CD4-positive, alpha-beta T cell treated with Interleukin-1 beta for 1 hour (primary cell): Measurements from ENCODE around the gene SLC9A3.
"Not testable (repeated sequence)": the region's sequence is repeated elsewhere in the genome, so short reads cannot be mapped to it uniquely, and the experiment has no call there.

Source experiments
- DNase-seq, 2 donors: peaks; one replicate each; pipeline ENCODE4 v3.0.0-alpha.2; 2020 to 2022

Gene SLC9A3

GRCh38 chr5:488744-489688, 35.2 kb downstream of the SLC9A3 start:
- no peak for DNase-seq

GRCh38 chr5:488241-488640, 36.0 kb downstream of the SLC9A3 start:
- no peak for DNase-seq

GRCh38 chr5:486597-486996, 37.7 kb downstream of the SLC9A3 start:
- DNase-seq = not testable (repeated sequence)

GRCh38 chr5:485946-486491, 38.2 kb downstream of the SLC9A3 start:
- peak in 1 of 2 donors; percentile 30 for DNase-seq

GRCh38 chr5:485113-485945, 38.9 kb downstream of the SLC9A3 start:
- DNase-seq = no peak

GRCh38 chr5:484556-484955, 39.7 kb downstream of the SLC9A3 start:
- DNase-seq = no peak

- DNase-seq = no peak
These were observed 40.7 kb downstream of the SLC9A3 start for GRCh38 chr5:483434-484140.

- no peak for DNase-seq
These were observed 41.2 kb downstream of the SLC9A3 start for GRCh38 chr5:483011-483410.

GRCh38 chr5:482506-482905, 41.7 kb downstream of the SLC9A3 start:
- no peak for DNase-seq

- DNase-seq = no peak
These were observed 42.2 kb downstream of the SLC9A3 start for GRCh38 chr5:482021-482420.

GRCh38 chr5:481347-481746, 42.9 kb downstream of the SLC9A3 start:
- DNase-seq = no peak

- no peak for DNase-seq
These were observed 44.5 kb downstream of the SLC9A3 start for GRCh38 chr5:479566-480319.

- no peak for DNase-seq
These were observed 45.2 kb downstream of the SLC9A3 start for GRCh38 chr5:478982-479535.

- no peak for DNase-seq
These were observed 45.8 kb downstream of the SLC9A3 start for GRCh38 chr5:478369-478981.

GRCh38 chr5:477871-478270, 46.4 kb downstream of the SLC9A3 start:
- DNase-seq = no peak

- DNase-seq = no peak
These were observed 47.0 kb downstream of the SLC9A3 start for GRCh38 chr5:477247-477646.

- no peak for DNase-seq
These were observed 47.5 kb downstream of the SLC9A3 start for GRCh38 chr5:476814-477175.

GRCh38 chr5:476102-476813, 48.0 kb downstream of the SLC9A3 start:
- no peak for DNase-seq

- DNase-seq = no peak
These were observed 48.5 kb downstream of the SLC9A3 start for GRCh38 chr5:475704-476101.

GRCh38 chr5:474840-475661, 49.2 kb downstream of the SLC9A3 start:
- DNase-seq = no peak
